Activated CD8-positive, alpha-beta memory T cell treated with anti-CD3 and anti-CD28 coated beads, Interleukin-2, amount 50 U/mL, for 4 hours (primary cell): ENCODE results near the gene FGD2.

Experiments used
- DNase-seq: peaks from one replicate; pipeline ENCODE4 v3.0.0-alpha.2; 2020

FGD2 gene

DNA sequence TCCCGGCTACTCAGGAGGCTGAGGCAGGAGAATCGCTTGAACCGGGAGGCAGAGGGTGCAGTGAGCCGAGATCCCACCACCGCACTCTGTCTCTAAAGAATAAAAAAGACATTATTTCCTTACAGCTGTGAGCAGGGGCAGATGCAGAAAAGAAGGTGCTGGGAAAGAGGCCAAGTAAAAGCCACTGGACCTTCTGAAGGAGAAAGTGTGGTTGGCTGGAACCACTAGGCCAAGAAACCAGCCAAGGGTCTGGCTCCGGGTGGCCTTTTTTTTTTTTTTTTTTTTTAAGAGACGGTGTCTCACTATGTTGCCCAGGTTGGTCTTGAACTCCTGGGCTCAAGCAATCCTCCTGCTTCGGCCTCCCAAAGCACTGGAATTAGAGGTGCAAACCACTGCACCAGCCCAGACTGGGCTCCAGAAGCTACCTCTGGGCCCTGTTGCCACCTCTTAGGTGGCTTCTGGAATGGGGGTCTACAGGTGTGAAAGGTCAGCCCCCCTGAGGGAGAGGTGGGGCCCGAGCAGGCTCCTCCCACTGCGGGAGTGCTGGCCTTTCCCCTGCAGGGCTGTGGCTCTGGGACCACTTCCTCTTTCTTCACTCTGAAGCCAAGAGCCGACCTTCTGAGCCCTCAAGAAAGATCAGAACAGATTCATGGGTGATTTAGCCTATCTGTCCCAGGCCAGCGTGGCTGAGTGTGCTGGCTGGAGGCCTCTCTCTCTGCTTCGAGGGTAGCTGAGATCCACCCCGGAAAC is at the start of gene FGD2:
Gene FGD2 (plus strand): TSS at position 595 of the 750 bp plus-strand sequence. CDS start 163 bp downstream, outside the sequence.
- DNase-seq = no peak

DNA sequence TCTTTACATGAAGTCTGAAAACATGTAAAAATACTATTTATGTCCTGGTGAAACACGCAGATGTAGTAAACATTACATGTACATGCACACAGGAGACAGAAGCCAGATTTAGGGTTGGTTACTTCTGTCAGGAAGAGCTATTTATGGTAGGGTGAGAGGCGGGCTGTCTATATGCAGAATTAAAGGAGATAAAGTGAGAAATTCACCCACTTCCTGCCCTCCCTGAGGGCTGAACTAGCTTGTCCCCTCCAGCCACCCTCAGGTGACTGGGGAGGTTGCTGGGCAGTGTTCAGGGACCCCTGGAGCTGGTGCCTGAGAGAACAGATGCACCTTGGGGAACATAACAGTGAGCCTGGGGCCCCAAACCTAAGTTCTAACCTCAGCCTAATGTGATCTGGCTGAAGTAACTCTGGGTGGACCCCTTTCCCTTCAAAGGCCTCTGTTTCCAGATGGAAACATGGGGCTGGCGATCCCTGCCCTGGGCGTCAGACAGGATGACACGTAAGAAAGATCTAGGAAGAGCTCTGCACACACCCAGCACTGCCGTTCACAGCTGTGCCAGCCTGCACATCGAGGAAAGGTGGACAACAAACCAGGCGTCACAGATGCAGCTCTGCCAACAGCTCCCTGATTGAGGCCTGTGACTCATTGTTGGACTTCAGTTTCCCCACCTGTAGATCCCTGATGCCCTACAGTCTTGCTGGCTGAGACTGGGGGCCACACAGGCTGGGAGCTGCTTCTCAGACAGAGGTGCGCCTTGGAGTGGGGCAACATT is 49.6 kb upstream of the FGD2 start:
- no peak for DNase-seq

DNA sequence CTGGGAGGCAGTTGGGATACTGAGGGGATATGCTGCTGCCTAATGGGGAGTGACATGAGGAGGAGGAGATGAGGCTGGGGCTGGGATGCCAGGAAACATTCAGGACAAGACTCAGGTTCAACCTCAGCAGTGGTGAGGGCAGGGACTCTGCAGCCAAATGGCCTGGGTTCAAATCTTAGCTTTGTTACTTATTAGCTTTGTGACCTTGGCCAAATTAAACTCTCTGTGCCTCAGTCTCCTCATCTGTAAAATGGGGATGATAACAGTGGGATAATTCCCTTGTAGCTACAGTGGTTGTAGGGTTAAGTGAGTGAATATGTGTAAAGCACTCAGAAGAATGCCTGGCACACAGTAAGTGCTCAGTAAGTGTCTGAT is 49.0 kb upstream of the FGD2 start:
- no peak for DNase-seq

DNA sequence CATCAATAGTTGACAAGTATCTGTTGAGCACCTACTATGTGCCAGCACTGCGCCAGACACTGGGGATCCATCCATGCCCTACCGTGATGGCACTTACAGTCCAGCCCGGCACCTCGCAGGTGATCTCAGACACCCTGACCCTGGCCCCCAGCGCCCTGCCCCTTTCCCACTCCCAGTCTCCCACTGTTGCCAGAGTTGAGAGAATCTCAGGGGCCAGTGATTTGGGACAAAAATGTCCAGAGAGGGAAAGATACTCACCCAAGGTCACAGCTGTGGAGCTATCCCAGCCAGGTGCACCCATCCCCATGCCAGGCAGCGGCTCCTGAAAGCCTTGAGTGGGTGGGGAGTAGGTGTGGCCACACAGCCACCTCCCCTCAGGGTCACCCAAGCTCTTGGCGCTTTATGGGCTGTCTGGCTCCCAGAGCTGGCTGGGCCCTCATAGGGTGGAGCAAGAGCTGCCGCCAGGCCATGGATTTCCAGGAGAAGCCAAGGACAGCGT is 47.6 kb upstream of the FGD2 start:
- no peak for DNase-seq

DNA sequence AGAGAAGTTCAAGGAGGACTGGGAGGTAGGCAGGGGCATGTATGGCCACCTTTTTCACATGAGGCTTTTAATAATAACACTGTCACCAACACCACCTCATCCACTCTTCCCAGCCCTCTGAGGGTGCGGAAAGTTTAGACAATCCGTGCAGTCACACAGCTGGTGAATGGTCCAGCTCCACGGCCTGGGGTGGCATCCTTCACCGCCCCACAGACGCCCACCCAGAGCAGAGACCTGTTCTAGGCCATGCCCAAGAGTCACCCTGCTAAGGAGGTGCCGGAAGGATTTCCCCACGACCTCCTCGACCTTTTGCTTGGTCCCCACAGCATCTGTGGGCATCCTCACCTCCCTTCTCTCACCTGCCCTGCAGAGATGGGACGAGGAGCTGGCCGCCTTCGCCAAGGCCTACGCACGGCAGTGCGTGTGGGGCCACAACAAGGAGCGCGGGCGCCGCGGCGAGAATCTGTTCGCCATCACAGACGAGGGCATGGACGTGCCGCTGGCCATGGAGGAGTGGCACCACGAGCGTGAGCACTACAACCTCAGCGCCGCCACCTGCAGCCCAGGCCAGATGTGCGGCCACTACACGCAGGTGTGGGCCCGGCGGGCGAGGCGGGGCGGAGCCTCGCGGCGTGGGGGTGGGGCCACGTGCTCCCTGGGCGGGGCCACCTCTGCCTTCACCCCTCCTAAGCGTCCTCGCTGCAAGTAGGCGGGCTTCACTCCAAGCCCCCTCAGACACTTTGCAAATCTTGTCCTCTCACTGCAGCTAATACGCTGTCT is 46.5 kb upstream of the FGD2 start:
- no peak for DNase-seq

DNA sequence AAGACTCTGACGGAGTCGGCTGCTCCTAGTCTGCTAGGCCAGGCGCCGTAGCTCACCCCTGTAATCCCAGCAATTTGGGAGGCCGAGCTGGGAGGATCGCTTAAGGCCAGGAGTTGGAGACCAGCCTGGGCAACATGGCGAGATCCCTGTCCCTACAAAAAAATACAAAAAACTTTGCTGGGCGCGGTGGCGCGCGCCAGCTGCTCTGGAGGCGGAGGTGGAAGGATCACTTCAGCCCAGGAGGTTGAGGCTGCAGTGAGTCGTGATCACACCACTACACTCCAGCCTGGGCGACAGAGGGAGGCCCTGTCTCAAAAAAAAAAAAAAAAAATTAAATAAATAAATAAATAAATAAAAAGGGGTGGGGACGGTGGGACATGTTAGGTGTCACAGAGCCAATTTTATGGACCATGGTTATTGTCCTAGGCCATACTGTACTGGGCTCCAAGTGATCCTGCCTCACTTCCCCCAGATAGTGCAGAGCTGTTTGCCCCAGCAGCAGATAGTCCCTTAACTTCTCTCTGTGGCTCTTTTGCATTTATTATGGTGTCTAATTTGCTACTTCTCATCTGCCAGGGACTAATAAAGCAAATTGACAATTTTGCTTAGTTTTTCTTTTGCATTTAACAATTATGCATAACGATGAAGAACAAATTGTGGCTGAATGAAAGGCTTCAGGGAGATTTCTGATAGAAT is 45.8 kb upstream of the FGD2 start:
- DNase-seq = no peak

- no peak for DNase-seq
Measured at GRCh38 chr6:36961441-36962435, 43.7 kb upstream of the FGD2 start.

DNA sequence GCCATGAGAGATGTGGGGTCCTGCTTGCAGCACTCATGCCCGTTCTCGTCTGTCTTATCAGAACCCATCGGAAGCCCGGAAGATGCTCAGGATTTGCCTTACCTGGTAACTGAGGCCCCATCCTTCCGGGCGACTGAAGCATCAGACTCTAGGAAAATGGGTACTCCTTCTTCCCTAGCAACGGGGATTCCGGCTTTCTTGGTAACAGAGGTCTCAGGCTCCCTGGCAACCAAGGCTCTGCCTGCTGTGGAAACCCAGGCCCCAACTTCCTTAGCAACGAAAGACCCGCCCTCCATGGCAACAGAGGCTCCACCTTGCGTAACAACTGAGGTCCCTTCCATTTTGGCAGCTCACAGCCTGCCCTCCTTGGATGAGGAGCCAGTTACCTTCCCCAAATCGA is 42.6 kb upstream of the FGD2 start:
- DNase-seq = peak; percentile 61

DNA sequence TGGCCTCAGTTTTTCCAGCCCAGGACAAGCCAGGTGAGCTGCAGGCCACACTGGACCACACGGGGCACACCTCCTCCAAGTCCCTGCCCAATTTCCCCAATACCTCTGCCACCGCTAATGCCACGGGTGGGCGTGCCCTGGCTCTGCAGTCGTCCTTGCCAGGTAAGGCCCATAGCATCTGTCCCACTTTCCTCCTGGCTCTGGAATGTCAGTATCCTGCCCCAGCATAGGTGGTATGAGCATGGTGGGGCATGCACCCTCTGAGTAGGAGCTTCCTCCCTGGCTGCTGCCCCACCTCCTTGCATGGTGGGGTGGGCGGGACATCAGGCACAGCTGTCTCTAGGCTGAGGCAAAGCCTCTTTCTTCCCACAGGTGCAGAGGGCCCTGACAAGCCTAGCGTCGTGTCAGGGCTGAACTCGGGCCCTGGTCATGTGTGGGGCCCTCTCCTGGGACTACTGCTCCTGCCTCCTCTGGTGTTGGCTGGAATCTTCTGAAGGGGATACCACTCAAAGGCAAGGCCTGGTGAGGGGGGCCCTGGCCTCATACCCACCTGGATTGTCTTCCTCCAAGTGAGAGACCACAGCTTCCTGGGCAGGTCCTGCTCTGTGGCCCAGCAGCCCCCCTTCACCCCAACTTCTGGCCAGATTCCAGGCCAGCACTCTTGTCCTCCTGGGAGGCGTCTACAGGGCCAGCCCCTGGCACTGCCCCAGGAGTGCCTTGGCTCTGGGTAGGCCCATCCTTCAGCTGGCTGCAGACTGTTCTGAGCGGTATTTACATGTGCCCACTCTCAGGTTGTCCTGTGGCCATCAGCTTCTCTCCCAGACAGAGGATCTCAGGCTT is 41.8 kb upstream of the FGD2 start:
- DNase-seq = no peak

DNA sequence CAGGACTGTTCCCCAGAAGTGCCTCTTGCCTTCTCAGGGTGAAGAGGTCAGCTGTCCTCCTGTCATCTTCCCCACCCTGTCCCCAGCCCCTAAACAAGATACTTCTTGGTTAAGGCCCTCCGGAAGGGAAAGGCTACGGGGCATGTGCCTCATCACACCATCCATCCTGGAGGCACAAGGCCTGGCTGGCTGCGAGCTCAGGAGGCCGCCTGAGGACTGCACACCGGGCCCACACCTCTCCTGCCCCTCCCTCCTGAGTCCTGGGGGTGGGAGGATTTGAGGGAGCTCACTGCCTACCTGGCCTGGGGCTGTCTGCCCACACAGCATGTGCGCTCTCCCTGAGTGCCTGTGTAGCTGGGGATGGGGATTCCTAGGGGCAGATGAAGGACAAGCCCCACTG is 41.1 kb upstream of the FGD2 start:
- DNase-seq = no peak

GRCh38 chr6:36964908-36965307 is 40.5 kb upstream of the FGD2 start:
- DNase-seq = no peak

DNA sequence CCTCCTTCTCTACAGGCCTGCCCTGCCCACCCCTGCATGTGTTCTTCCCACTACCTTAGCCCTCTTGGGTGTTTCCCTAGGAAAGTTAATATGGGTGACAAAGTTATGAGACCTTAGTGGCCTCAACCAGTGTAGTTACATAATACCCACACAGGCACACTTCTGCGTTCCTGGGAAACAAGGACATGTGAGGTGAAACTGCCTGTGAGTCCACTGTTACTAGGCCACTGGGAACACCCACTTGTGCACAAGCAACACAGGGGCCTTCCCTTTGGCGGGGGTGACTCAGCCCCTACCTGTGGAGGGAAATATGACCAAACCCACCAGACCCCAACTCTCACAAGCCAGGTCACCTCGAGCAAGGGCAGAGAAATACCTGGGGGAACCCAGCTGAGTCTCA is 38.2 kb upstream of the FGD2 start:
- no peak for DNase-seq

- no peak for DNase-seq
Measured at GRCh38 chr6:36967757-36968156, 37.7 kb upstream of the FGD2 start.

DNA sequence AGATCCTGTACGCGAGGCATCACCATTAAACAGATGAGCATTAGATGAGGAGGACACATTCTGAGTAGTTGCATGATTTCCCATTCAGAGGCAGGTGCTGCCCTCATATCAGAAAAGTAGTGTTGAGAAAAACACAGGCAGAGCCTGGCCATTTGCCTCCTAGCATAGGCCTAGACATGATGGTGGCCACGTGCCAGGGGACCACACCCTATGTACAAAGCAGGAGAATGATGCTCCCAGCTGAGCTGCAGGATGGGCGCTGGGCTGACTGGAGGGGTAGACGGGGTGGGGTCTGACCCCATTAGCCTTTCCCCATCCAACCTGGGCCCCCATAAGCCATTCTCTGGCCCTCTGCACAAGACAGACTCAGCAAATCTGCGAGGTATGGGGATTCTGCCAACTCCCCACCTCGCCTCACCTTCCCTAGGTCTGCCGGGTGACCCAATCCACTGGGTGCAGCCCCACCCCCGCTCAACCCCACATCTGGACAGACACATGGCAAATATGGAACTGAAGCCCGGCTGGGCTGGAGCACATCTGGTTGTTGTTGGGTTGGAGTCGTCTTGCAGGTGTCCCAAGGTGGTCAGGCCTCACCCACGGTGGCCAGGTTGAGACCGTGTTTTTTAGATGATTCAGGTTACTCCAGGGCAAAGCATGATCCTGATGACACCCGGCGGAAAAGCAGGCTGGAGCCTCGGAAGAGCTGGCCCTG is 37.0 kb upstream of the FGD2 start:
- DNase-seq = no peak

- no peak for DNase-seq
Measured at GRCh38 chr6:36969240-36969691, 36.2 kb upstream of the FGD2 start.

GRCh38 chr6:36969988-36970891 is 35.2 kb upstream of the FGD2 start:
- DNase-seq = no peak

GRCh38 chr6:36970892-36971842 is 34.3 kb upstream of the FGD2 start:
- no peak for DNase-seq
